ENCODE data around the gene PRLR.

GRCh38 chr5:35073160-35073559 lies 157.1 kb downstream of the PRLR start:
- TF ChIP-seq CTCF (IDR thresholded peaks at IDR 0.05; ENCODE audit: insufficient read depth, low read depth, low read length) (no peak), EZH2 (IDR thresholded peaks at IDR 0.05; ENCODE audit: insufficient read depth, low read length) (no peak)

Measured in astrocyte (in vitro differentiated cells and primary cell).